Transverse colon (tissue), 3 donors: ENCODE results near the gene SMIM12.

Source experiments
- CTCF ChIP-seq, 5 experiments: fragments of 200-600 bp in 3 of 5; fragments of 450-650 bp in 2 of 5; sonication (generic) in 3 of 5; IDR thresholded peaks; 1 replicate in 2 of 5; 2 replicates in 3 of 5; pipeline ENCODE4 v1.5.1; 2016 to 2017; ENCODE audit warnings: antibody characterized with exemption in 5 of 5, inconsistent platforms in 3 of 5, mild to moderate bottlenecking in 2 of 5, moderate library complexity in 1 of 5
- EP300 ChIP-seq: sonication (generic); formaldehyde crosslinking; IDR thresholded peaks from one replicate; pipeline ENCODE4 v1.6.1; 2017; ENCODE audit warnings: antibody characterized with exemption, low read depth
- POLR2A ChIP-seq: fragments of 450-650 bp; IDR thresholded peaks from one replicate; pipeline ENCODE4 v1.6.1; 2016; ENCODE audit warnings: antibody characterized with exemption, mild to moderate bottlenecking, moderate library complexity

- TF ChIP-seq POLR2A: no peak
- no peak for TF ChIP-seq CTCF (IDR thresholded peaks at IDR 0.05)
- no peak for TF ChIP-seq EP300
Measured at GRCh38 chr1:34901919-34902318, 42.4 kb upstream of the SMIM12 start.
